GM18868 (cell line): ENCODE results near the gene MGP.
A peak's percentile ranks its signal among the peaks of the same experiment; 100 is the strongest.

Experiments
- ATAC-seq: cut with Tn5 transposase; IDR thresholded peaks from one replicate; pipeline ENCODE4 v1.9.1; 2021; ENCODE audit warnings: mild to moderate bottlenecking, moderate library complexity; ENCODE audit not compliant: unreplicated experiment

The MGP gene

DNA sequence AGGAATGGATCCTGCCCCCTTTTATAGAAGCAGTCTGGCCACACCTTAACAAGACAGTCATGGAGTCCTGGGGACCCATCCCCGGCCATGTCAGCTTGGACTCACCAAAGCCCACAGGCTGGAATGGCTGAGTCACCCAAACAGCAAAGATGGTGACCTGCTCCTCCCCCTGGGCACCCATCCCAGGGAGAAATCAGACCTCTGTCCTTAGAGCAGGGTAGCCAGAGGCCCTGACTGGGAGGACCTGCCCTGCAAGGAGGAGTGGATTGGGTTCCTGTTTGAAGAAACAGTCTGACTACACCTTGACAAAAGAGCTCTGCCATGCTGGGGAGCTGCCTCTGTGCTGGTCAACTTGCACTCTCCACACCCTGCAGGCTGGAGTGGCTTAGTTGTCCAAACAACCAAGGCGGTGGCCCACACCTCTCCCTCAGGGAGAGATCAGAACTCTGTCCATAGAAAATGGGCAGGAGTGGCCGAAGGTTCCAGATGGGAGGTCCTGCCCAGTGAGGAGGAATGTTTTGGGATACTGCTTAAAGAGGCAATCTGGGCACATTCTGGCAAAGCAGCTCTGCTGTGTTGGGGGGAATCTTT lies 16.6 kb downstream of the MGP start:
- ATAC-seq: no peak

GRCh38 chr12:14860490-14860889 lies 25.2 kb downstream of the MGP start:
- ATAC-seq: no peak

DNA sequence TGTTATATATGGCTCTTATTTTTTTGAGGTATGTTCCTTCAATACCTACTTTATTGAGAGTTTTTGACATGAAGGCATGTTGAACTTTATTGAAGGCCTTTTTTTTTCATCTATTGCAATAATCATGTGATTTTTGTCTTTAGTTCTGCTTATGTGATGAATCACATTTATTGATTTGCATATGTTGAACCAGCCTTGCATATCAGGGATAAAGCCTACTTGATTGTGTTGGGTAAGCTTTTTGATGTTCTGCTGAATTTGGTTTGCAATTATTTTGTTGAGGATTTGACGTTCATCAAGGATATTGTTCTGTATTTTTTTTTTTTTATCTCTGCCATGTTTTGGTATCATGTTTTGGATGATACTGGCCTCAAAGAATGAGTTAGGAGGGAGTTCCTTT lies 27.1 kb downstream of the MGP start:
- ATAC-seq: no peak

DNA sequence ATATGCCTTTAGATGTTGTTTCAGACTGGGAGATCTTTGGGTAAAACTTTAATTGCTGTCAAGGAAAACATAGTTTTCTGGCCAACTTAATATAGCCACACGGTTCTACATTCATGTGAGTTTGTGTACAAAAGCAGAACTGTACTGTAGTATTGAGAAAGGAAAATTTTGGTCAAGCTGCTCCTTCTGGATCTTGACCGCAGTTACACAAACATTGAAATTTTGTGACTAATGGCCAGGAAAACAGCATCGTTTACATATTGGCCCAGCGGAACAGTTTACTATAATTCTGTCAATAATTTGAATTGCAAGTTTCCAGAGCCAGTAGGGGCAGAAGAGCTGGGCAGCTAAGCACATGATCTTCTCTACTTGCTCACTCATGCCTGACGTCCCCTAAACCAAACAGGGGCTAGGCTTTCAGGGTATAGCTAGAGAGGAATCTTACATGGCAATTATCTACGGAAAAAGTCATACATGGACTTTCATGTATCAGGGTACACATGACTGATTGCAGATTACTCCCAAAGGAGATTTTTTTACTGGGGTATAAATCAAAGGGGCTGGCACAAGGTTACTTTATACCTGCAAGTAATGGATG lies 31.0 kb downstream of the MGP start:
- peak; percentile 37 for ATAC-seq

GRCh38 chr12:14853961-14854360 lies 31.7 kb downstream of the MGP start:
- no peak for ATAC-seq

- no peak for ATAC-seq
Observed at GRCh38 chr12:14852880-14853279, 32.8 kb downstream of the MGP start.

DNA sequence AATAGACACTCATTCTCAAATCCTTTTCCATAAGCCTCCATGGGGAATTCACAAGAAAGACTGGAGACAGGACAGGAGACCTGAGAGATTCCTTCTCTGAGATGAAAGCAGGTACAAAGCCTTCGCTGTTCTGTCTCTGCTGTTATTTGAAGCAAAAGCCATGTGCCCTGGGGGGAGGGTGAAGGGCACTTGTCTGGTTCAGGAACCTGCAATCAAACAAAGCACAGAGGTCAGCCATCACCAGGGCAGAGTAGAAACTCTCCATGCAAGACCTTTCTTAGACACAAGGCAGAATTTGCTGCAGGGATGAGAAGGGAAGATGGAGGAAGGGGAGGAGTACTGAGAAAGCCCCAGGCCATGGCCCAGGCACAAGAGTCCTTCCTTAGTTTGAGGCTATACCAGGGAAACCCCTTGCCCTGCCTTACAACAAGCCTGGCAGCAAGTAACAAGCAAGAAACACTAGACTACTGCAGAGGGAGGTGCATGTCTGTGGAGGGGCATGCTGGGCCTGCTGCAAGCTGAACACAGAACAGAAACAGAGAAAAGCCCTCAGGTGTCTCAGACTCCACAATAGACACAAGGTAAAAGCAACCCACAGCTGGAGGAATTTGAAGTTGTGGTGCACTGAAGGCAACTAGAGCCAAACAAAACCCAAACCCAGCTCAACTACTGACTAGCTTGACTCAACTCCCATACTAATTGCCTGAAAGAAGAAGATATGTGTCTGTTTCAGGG lies 34.6 kb downstream of the MGP start:
- peak; percentile 82 for ATAC-seq

- ATAC-seq: no peak
Observed at GRCh38 chr12:14849661-14850060, 36.0 kb downstream of the MGP start.

DNA sequence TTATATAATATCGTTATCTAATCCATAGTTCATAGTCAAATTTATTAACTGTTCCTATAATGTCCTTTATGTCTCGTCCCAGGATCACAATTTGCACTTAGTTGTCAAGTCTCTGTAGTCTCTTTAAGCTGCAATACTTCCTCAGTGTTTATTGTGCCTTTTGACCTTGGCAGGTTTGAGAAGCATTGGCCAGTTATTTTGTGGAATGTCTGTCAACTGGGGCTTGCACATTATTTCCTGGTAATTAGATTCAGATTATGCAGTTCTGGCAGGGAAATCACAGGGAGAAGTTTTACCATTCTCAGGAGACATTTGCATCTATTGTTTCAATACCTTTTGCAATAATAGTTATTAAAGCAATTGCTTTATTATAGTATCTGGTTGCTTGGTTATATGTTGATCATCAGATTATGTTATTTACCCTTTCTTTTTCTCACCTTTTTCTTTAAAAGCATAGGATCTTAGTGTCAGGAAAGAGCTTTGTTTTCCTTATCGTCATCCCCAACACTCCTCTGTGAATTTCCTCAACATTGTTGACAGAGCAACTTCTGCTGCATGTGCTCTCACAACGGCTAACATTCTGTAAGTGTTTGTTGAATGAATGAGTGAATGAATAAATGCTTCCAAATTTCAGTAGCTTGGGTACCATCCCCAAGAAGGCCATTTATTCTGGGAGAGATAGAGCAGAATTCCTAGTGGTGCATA lies 38.6 kb downstream of the MGP start:
- ATAC-seq: no peak

- ATAC-seq: no peak
Observed at GRCh38 chr12:14846042-14846587, 39.5 kb downstream of the MGP start.

GRCh38 chr12:14845350-14845750 lies 40.3 kb downstream of the MGP start:
- ATAC-seq: peak; percentile 70

DNA sequence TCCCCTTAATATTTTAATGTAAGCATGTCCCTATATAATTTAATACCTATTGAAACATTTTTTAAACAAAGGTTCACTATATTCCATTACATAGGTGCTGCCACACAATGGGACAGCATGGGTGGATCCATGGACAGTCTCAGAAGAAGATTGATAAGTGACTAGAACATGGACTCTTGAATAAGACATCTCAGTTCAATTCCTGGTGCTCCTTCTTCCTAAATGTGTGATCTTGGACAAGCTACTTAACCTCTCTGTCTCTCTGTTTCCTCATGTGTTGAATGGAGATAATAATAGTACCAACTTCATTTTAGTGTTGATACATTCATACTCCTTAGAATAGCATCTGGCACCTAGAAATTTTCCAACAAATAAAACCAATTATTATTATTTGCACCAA lies 41.3 kb downstream of the MGP start:
- ATAC-seq: no peak

DNA sequence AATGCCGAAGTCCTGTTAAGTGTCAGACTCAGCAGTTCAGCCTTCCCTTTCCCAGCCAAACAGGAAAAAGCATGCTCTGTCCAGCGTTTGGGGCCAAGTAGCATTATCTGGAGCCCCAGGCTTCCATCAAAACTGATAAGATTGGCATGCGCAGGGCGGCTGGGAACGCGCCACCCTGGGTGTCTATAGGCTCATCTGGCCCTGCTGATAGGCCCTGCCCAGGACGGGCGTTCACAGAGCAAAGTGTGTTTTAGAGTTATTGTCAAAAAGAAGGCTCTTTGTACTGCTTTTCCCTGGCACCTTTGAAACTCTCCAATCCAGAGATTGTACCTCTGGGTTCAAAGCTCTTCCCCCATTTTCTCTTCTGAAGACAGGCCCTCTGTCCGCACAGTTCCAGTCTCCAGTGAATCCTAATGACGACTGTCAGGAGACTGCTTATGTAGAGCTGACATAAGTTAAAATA lies 42.2 kb downstream of the MGP start, which contains the start of gene ART4:
ART4 (minus strand) TSS at position 102 of the 463 bp plus-strand sequence. CDS start 413 bp downstream, outside the sequence.
- ATAC-seq: no peak

- ATAC-seq: no peak
Observed at GRCh38 chr12:14842315-14842714, 43.3 kb downstream of the MGP start.

DNA sequence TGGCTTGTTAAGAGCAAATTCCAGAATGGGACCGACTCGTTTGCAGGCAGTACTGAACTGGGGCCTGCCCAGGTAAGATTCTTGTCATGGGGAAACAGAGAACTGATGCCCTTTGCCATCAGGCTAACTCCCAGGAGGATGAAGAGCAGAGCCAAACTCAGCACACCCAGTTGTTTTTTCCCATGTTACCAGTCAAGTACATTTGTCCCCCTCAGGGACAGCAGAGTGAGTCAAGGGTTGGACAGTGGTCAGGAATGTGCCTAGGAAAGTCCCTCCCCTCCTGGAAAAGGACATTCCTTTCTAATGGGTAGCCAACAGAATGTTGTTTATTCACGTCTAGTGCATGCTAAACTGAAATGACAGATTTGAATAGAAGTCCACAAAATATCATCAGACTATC lies 43.9 kb downstream of the MGP start:
- ATAC-seq: no peak

DNA sequence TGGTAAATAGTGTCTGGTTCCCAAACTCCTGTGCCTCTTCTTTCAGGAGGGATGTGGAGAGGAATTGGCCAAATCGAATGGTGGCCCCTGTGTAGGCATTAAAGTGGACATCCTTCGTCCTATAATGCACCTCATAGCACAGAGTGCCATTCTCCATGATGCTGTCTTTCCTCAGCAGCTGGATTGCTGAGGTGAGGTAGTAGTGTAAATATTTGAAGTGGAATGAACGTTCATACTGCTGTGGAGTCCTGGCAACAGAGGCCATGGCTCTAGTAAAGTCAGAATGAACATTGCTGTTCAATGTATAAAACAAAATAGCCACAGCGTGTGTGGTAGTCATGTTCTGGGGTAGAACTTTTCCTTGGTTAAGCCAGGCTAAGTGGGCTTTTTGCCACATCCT lies 45.0 kb downstream of the MGP start:
- ATAC-seq: no peak

GRCh38 chr12:14839262-14839661 lies 46.4 kb downstream of the MGP start:
- ATAC-seq: no peak

- no peak for ATAC-seq
Observed at GRCh38 chr12:14836336-14837210, 49.1 kb downstream of the MGP start.

GRCh38 chr12:14834509-14834908 lies 51.1 kb downstream of the MGP start:
- no peak for ATAC-seq

DNA sequence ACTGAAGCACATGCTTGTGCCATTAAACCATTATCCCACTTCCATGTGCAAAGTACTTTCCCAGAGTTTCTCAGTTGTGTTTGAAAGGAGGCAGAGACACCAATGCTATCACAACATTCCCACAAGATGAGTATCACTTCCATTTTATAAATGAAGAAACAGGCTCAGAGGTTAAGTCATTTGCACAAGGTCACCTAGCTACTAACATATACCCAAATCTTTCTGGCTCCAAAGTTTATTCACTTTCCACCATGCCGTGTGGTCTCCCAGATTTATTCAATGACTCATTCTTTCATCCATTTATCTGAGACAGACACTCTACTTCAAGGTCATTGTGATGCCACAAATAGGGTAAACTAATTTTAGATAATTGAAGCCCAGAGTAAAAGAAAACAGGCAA lies 51.7 kb downstream of the MGP start:
- ATAC-seq: no peak
